PC-9 (cell line): Measurements from ENCODE around the gene SNORC. TPM values are rescaled to one million over a fixed set of nuclear protein-coding genes. Genes with fewer than 3 reads are reported as not detected.

Source experiments
- BruUV-seq: library from RNA; stranded (reverse); fragments of 400-500 nt; replicated peaks from 2 replicates; lab custom pipeline; 2021; lab: Mats Ljungman, UMichigan
- CTCF ChIA-PET: fragments of 300-600 bp; sonication (Branson Sonifier 250); formaldehyde crosslinking; loops from one replicate; lab custom pipeline; 2022; ENCODE audit warnings: antibody characterized with exemption; lab: Charles Lee
- POLR2A ChIA-PET: fragments of 300-600 bp; sonication (Branson Sonifier 250); formaldehyde crosslinking; loops from one replicate; lab custom pipeline; 2022; ENCODE audit warnings: antibody characterized with exemption; ENCODE audit not compliant: unreplicated experiment; lab: Charles Lee
- DNase-seq, 2 experiments: peaks; one replicate each; pipeline versions ENCODE4 v3.0.0 to v3.0.0-alpha.2; 2015 to 2022; ENCODE audit warnings: mixed read lengths in 1 of 2
- H2AFZ ChIP-seq: fragments of 200-600 bp; sonication (generic); 2 replicates; pipeline ENCODE4 v1.8.1; 2017; ENCODE audit warnings: antibody characterized with exemption
- H3F3A ChIP-seq: fragments of 200-600 bp; sonication (generic); 2 replicates; pipeline ENCODE4 v1.8.1; 2017; ENCODE audit warnings: antibody characterized with exemption, mild to moderate bottlenecking, low read depth; ENCODE audit not compliant: insufficient read depth
- H3K27ac ChIP-seq: fragments of 200-600 bp; sonication (generic); 2 replicates; pipeline ENCODE4 v1.6.1; 2016; ENCODE audit warnings: mixed run types
- H3K27me3 ChIP-seq: fragments of 200-600 bp; sonication (generic); 2 replicates; pipeline ENCODE4 v1.6.1; 2016; ENCODE audit warnings: low read depth, mixed run types; ENCODE audit not compliant: insufficient read depth
- H3K36me3 ChIP-seq: fragments of 200-600 bp; sonication (generic); 2 replicates; pipeline ENCODE4 v1.6.1; 2016; ENCODE audit warnings: low read depth, mixed run types
- H3K4me1 ChIP-seq: fragments of 200-600 bp; sonication (generic); replicated peaks from 2 replicates; pipeline ENCODE4 v1.6.1; 2016; ENCODE audit warnings: mixed run types; ENCODE audit not compliant: insufficient read depth
- H3K4me2 ChIP-seq: fragments of 200-600 bp; sonication (generic); 2 replicates; pipeline ENCODE4 v1.6.1; 2017; ENCODE audit warnings: mixed run types
- H3K4me3 ChIP-seq: fragments of 200-600 bp; sonication (generic); 2 replicates; pipeline ENCODE4 v1.6.1; 2016; ENCODE audit warnings: mixed run types
- H3K79me2 ChIP-seq: fragments of 200-600 bp; sonication (generic); 2 replicates; pipeline ENCODE4 v1.6.1; 2017; ENCODE audit warnings: low read depth, mixed run types
- H3K9me2 ChIP-seq: fragments of 200-600 bp; sonication (generic); 2 replicates; pipeline ENCODE4 v1.8.1; 2017; ENCODE audit warnings: mild to moderate bottlenecking; ENCODE audit not compliant: insufficient read depth
- H3K9me3 ChIP-seq: fragments of 200-600 bp; sonication (generic); 2 replicates; pipeline ENCODE4 v1.8.1; 2016; ENCODE audit warnings: low read depth; ENCODE audit not compliant: insufficient read depth
- H4K20me1 ChIP-seq: fragments of 200-600 bp; sonication (generic); 2 replicates; pipeline ENCODE4 v1.8.1; 2017; ENCODE audit not compliant: insufficient read depth
- CTCF ChIP-seq: fragments of 200-600 bp; sonication (generic); conservative IDR thresholded peaks from 2 replicates; pipeline ENCODE4 v1.6.1; 2017; ENCODE audit warnings: mixed run types, antibody characterized with exemption, mild to moderate bottlenecking, moderate library complexity
- EZH2 ChIP-seq: fragments of 200-600 bp; sonication (generic); IDR thresholded peaks from 2 replicates; pipeline ENCODE4 v1.8.0; 2017; ENCODE audit warnings: antibody characterized with exemption, low read depth
- intact Hi-C: fragments of 100-400 bp; cut with micrococcal nuclease; formaldehyde crosslinking; loops from one replicate; pipeline ENCODE4 v1.10.0; 2022; ENCODE audit not compliant: unreplicated experiment
- total RNA-seq: library from RNA; stranded (reverse); gene quantifications from 2 replicates; pipeline ENCODE4 v1.2.3, GENCODE V29; 2021

Gene SNORC
- total RNA-seq, 1 experiment from 2014 or later: 10.4 TPM

- CTCF ChIA-PET: no interaction called here
- no peak overlapping the region for H3K4me3 ChIP-seq
- DNase-seq: no peak
- POLR2A ChIA-PET: no interaction called here
- no peak overlapping the region for H2AFZ ChIP-seq
- no TSS peak for BruUV-seq
- no peaks in the 10 kb centered on the region for H3K9me3 ChIP-seq
- H3K27me3 ChIP-seq: no peaks in the 10 kb centered on the region
- H4K20me1 ChIP-seq: no peaks in the 10 kb centered on the region
- no peaks in the 10 kb centered on the region for H3K36me3 ChIP-seq
- H3K4me2 ChIP-seq: no peak overlapping the region
- intact Hi-C loops: loop anchor here (10.0 kb wide), 1 partner anchor 167 kb away; no protein-coding TSS in a partner anchor
- peaks cover 24% of the 10 kb centered on the region; the same call in 1 of the 2 replicates for H3F3A ChIP-seq
- no peaks in the 10 kb centered on the region for H3K79me2 ChIP-seq
- peaks cover 21% of the 10 kb centered on the region for H3K4me1 ChIP-seq
- TF ChIP-seq CTCF: no peak
- TF ChIP-seq EZH2: no peak
- H3K9me2 ChIP-seq: no peaks in the 10 kb centered on the region
- H3K27ac ChIP-seq: no peak overlapping the region
Measured at GRCh38 chr2:232888099-232888836, 18.2 kb downstream of the SNORC start.

- no TSS peak for BruUV-seq
- Histone ChIP-seq H2AFZ (no peak overlapping the region), H3K36me3 (no peaks in the 10 kb centered on the region), H3K4me3 (no peak overlapping the region), H4K20me1 (no peaks in the 10 kb centered on the region), H3K27me3 (no peaks in the 10 kb centered on the region), H3K27ac (no peak overlapping the region), H3F3A (peaks cover 24% of the 10 kb centered on the region; the same call in 1 of the 2 replicates), H3K4me2 (no peak overlapping the region), H3K79me2 (no peaks in the 10 kb centered on the region), H3K4me1 (peaks cover 21% of the 10 kb centered on the region), H3K9me2 (no peaks in the 10 kb centered on the region), H3K9me3 (no peaks in the 10 kb centered on the region)
- ChIA-PET CTCF (no interaction called here), POLR2A (no interaction called here)
- TF ChIP-seq CTCF (no peak), EZH2 (no peak)
- DNase-seq: no peak
- intact Hi-C loops: loop anchor here (10.0 kb wide), 1 partner anchor 166 kb away; no protein-coding TSS in a partner anchor
Measured at GRCh38 chr2:232888839-232889529, 18.9 kb downstream of the SNORC start.

GRCh38 chr2:232889876-232890401 is 19.9 kb downstream of the SNORC start:
- POLR2A ChIA-PET: interaction anchor here (0.6 to 1.5 kb wide), 2 partner anchors 33 to 1031 kb away, joined by 3 to 5 read pairs; no protein-coding TSS in a partner anchor

More at GRCh38 chr2:232889876-232890401, 19.9 kb downstream of the SNORC start:
- no peaks in the 10 kb centered on the region for H3K9me3 ChIP-seq
- H3F3A ChIP-seq: peaks cover 24% of the 10 kb centered on the region; the same call in 1 of the 2 replicates
- H3K36me3 ChIP-seq: no peaks in the 10 kb centered on the region
- H3K27me3 ChIP-seq: no peaks in the 10 kb centered on the region
- H3K27ac ChIP-seq: no peak overlapping the region
- no peak for DNase-seq
- no TSS peak for BruUV-seq
- H3K4me2 ChIP-seq: no peak overlapping the region
- H3K79me2 ChIP-seq: no peaks in the 10 kb centered on the region
- TF ChIP-seq CTCF (no peak), EZH2 (no peak)
- H4K20me1 ChIP-seq: no peaks in the 10 kb centered on the region
- no peak overlapping the region for H2AFZ ChIP-seq
- peaks cover 14% of the 10 kb centered on the region for H3K4me1 ChIP-seq
- no peak overlapping the region for H3K4me3 ChIP-seq
- CTCF ChIA-PET: no interaction called here
- intact Hi-C loops: loop anchor here (2.0 to 10.0 kb wide), 2 partner anchors 91 to 165 kb away; no protein-coding TSS in a partner anchor
- H3K9me2 ChIP-seq: no peaks in the 10 kb centered on the region
